ENCODE measurements around the gene IL18BP.

DNA sequence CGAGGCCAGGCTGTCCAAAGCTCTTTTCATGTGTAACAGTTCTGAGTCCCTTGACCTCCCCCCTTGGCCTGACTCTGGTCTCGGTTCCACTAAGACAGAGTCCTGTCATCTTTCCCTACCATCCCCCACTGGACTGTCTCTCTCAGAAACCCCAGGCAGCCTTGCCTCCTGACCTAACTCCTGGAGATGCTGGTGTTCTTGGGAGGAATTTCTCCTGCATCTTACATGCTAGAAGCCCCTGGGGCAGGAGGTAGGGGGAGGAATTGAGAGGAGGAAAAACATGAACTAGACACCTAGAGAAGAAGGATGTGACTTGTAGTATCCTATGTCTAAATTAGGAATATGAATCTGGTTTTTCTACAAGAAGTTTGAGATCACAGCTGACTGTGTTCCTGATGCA, 648 bp upstream of the IL18BP start:
- TF ChIP-seq, protein P1, sequence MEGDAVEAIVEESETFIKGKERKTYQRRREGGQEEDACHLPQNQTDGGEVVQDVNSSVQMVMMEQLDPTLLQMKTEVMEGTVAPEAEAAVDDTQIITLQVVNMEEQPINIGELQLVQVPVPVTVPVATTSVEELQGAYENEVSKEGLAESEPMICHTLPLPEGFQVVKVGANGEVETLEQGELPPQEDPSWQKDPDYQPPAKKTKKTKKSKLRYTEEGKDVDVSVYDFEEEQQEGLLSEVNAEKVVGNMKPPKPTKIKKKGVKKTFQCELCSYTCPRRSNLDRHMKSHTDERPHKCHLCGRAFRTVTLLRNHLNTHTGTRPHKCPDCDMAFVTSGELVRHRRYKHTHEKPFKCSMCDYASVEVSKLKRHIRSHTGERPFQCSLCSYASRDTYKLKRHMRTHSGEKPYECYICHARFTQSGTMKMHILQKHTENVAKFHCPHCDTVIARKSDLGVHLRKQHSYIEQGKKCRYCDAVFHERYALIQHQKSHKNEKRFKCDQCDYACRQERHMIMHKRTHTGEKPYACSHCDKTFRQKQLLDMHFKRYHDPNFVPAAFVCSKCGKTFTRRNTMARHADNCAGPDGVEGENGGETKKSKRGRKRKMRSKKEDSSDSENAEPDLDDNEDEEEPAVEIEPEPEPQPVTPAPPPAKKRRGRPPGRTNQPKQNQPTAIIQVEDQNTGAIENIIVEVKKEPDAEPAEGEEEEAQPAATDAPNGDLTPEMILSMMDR (IDR thresholded peaks at IDR 0.05; ENCODE audit: insufficient read depth, low read length, poor library complexity, severe bottlenecking), result no peak
- TF ChIP-seq EZH2phosphoT487 (conservative IDR thresholded peaks at IDR 0.05; ENCODE audit: low read length), result no peak
